GM19328 (cell line): ENCODE measurements around the gene MAD2L1BP.

Experiments used
- ATAC-seq: cut with Tn5 transposase; IDR thresholded peaks from one replicate; pipeline ENCODE4 v1.9.1; 2021; ENCODE audit warnings: mild to moderate bottlenecking, moderate library complexity; ENCODE audit not compliant: unreplicated experiment

Gene MAD2L1BP

GRCh38 chr6:43665376-43665775 lies 29.7 kb downstream of the MAD2L1BP start:
- no peak for ATAC-seq

GRCh38 chr6:43666196-43666920 lies 30.7 kb downstream of the MAD2L1BP start:
- ATAC-seq = no peak

- ATAC-seq = no peak
Measured at GRCh38 chr6:43667245-43668150, 31.9 kb downstream of the MAD2L1BP start.

GRCh38 chr6:43668151-43669028 lies 32.8 kb downstream of the MAD2L1BP start:
- no peak for ATAC-seq

GRCh38 chr6:43669050-43669921 lies 33.6 kb downstream of the MAD2L1BP start:
- ATAC-seq = no peak

- no peak for ATAC-seq
Measured at GRCh38 chr6:43669922-43670622, 34.4 kb downstream of the MAD2L1BP start.

- no peak for ATAC-seq
Measured at GRCh38 chr6:43670623-43670986, 35.0 kb downstream of the MAD2L1BP start.

- no peak for ATAC-seq
Measured at GRCh38 chr6:43671011-43671800, 35.6 kb downstream of the MAD2L1BP start.

- no peak for ATAC-seq
Measured at GRCh38 chr6:43671801-43672690, 36.4 kb downstream of the MAD2L1BP start.

GRCh38 chr6:43673444-43674084 lies 37.9 kb downstream of the MAD2L1BP start:
- ATAC-seq = no peak

GRCh38 chr6:43674291-43674690 lies 38.7 kb downstream of the MAD2L1BP start:
- no peak for ATAC-seq

- no peak for ATAC-seq
Measured at GRCh38 chr6:43674921-43675320, 39.3 kb downstream of the MAD2L1BP start.

- no peak for ATAC-seq
Measured at GRCh38 chr6:43676962-43677606, 41.4 kb downstream of the MAD2L1BP start.

- no peak for ATAC-seq
Measured at GRCh38 chr6:43677759-43678158, 42.1 kb downstream of the MAD2L1BP start.

GRCh38 chr6:43678341-43678740 lies 42.7 kb downstream of the MAD2L1BP start:
- ATAC-seq = no peak

GRCh38 chr6:43679057-43679456 lies 43.4 kb downstream of the MAD2L1BP start:
- no peak for ATAC-seq
